Colonic mucosa (tissue), 4 donors: ENCODE measurements around the gene TMEM150B. TPM values are rescaled to one million over a fixed set of nuclear protein-coding genes. Genes with fewer than 3 reads are reported as not detected.

Experiments
- DNase-seq: peaks from one replicate; pipeline ENCODE4 v3.0.0-alpha.2; 2020
- H3K27ac ChIP-seq: fragments of 200-600 bp; one replicate; pipeline ENCODE4 v1.8.0; 2021
- H3K27me3 ChIP-seq: fragments of 200-600 bp; one replicate; pipeline ENCODE4 v1.8.0; 2021
- H3K36me3 ChIP-seq: fragments of 200-600 bp; one replicate; pipeline ENCODE4 v1.8.0; 2021
- H3K4me1 ChIP-seq: fragments of 200-600 bp; one replicate; pipeline ENCODE4 v1.8.0; 2021; ENCODE audit warnings: mild to moderate bottlenecking
- H3K4me3 ChIP-seq: fragments of 200-600 bp; one replicate; pipeline ENCODE4 v1.8.0; 2021
- H3K9ac ChIP-seq, 2 donors: one replicate each; pipeline ENCODE4 v1.7.0; 2013; ENCODE audit warnings: control low read depth in 2 of 2, low read depth in 2 of 2, low read length in 2 of 2
- H3K9me3 ChIP-seq: fragments of 200-600 bp; one replicate; pipeline ENCODE4 v1.8.0; 2021
- intact Hi-C: fragments of 100-400 bp; cut with DNase I; formaldehyde crosslinking; loops from one replicate; pipeline ENCODE4 v1.14.1; 2022
- total RNA-seq, 2 donors: library from RNA; stranded (reverse); fragmentation: NEBNext Ultra II Directional in 1 of 2; extraction: Animal tissue kit (Norgen Biotek cat#: 25700) in 1 of 2; gene quantifications; one replicate each; pipeline ENCODE4 v1.2.1, GENCODE V29; 2021
- TF ChIP-seq, protein P1 (sequence below): fragments of 200-600 bp; IDR thresholded peaks from one replicate; pipeline ENCODE4 v1.8.0; 2022; ENCODE audit warnings: antibody characterized with exemption, mild to moderate bottlenecking
- donor health status: healthy.
- donor health status: DM: no; HTN: no; CAD: no.
- donor health status: DM: no; HTN: no; CAD: no.

Gene TMEM150B
- total RNA-seq, 2 donors from 2014 or later, result 9.7 to 47.2 TPM

DNA sequence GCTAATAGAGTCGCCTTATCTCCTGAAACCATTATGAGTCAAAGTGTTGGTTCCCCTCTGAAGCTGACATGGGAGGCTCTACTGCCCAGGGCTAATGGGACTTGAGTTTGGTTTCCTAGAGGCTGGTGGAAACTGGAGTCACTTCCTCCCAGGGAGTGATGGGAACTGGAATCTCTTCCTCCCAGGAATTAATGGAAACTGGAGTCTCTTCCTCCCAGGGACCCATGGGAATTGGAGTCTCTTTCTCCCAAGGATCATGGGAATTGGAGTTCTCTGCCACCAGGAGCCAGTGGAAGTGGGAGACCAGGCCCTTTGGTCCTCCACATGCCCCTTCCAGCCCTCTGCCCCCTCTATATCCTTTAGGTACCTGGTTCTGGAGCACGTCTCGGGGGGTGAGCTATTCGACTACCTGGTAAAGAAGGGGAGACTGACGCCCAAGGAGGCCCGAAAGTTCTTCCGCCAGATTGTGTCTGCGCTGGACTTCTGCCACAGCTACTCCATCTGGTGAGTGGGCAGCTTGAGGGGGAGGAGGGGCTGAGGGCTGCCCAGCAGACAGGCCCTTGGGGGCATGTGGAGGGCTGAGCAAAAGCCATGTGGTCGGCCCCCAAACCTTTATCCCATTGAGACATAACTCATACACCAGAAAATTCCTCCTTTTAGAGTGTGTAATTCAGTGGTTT lies 35.9 kb downstream of the TMEM150B start:
- Histone ChIP-seq H3K4me1 (no peaks in the 10 kb centered on the region), H3K27ac (no peak overlapping the region), H3K9ac (no peak overlapping the region), H3K36me3 (no peaks in the 10 kb centered on the region), H3K27me3 (no peaks in the 10 kb centered on the region), H3K9me3 (no peaks in the 10 kb centered on the region), H3K4me3 (no peak overlapping the region)
- DNase-seq, result no peak
- intact Hi-C loops, result no loop called here
- TF ChIP-seq, protein P1, sequence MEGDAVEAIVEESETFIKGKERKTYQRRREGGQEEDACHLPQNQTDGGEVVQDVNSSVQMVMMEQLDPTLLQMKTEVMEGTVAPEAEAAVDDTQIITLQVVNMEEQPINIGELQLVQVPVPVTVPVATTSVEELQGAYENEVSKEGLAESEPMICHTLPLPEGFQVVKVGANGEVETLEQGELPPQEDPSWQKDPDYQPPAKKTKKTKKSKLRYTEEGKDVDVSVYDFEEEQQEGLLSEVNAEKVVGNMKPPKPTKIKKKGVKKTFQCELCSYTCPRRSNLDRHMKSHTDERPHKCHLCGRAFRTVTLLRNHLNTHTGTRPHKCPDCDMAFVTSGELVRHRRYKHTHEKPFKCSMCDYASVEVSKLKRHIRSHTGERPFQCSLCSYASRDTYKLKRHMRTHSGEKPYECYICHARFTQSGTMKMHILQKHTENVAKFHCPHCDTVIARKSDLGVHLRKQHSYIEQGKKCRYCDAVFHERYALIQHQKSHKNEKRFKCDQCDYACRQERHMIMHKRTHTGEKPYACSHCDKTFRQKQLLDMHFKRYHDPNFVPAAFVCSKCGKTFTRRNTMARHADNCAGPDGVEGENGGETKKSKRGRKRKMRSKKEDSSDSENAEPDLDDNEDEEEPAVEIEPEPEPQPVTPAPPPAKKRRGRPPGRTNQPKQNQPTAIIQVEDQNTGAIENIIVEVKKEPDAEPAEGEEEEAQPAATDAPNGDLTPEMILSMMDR, result no peak

DNA sequence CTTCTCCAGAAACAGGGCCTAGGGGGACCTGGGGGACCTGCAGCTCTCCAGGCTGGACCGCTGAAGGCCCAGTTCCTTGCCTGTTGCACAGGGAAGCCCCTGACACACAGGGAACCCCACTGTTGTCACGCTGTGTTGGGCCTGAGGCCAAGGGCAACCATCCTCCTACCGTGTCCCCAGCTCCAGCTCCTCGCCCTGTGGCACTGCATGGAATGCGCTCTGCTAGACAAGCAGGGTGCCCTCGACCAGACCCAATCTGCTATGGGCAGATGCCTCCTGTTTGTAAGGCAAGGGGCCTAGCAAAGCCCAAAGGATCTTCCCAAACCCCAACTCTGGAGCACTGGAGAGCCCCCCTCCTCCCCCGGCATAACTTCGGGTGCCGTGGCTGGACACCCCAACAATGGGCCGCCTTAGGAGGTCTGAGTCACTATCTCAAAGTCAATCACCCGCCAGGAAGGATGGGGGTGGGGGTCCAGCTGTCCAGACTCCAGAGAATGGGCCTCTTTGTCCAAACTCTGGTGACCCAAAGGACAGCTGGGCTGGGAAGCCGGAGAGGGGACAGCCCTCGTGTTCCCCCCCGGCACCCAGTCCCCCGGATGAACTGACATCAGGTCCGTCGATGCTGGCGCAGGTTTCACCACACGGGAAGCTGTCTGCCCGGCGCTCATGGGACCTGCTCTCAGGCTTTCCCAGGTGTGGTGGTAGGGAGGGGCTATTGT lies 37.6 kb downstream of the TMEM150B start:
- Histone ChIP-seq H3K9ac (no peak overlapping the region), H3K4me3 (no peak overlapping the region), H3K27me3 (peaks cover 3% of the 10 kb centered on the region), H3K36me3 (no peaks in the 10 kb centered on the region), H3K4me1 (no peaks in the 10 kb centered on the region), H3K9me3 (no peaks in the 10 kb centered on the region), H3K27ac (no peak overlapping the region)
- TF ChIP-seq, protein P1, result no peak
- intact Hi-C loops, result no loop called here
- no peak for DNase-seq

DNA sequence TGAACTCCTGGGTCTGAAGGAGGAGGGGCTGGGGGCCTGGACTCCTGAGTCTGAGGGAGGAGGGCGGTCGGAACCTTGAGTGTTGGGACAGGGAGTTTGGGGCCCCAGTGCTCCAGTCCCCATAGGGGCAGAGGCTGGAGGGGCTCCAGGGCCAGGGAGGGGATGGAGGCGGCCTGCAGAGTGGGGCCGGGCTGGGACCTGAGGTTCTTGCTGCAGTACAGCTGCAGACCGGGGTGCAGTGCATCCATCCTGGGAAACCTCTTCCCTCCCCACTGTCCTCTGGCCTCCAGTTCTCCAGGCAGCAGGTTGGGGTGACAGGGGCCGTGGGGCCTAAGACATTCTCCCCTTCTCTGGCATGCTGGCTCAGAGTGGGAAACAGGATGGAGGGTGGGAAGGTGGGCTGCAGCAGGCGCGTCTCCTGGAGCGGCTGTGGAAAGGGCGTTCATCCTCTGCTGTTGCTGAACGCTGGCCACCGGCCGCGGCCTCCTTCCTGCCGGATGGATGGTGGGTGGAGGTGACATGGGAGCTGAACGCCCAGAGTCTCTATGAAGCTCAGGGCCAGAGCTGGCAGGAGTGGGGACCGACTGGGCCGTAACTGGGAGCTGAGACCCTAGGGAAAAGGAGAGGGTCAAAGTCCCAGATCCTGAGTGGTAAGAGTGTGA lies 39.8 kb downstream of the TMEM150B start:
- no peaks in the 10 kb centered on the region for H3K9me3 ChIP-seq
- H3K36me3 ChIP-seq, result no peaks in the 10 kb centered on the region
- intact Hi-C loops, result no loop called here
- H3K4me1 ChIP-seq, result no peaks in the 10 kb centered on the region
- peak overlapping the region in 1 of 2 donors; percentile 35 for H3K9ac ChIP-seq
- no peak overlapping the region for H3K4me3 ChIP-seq
- TF ChIP-seq, protein P1, result no peak
- DNase-seq, result no peak
- peaks cover 3% of the 10 kb centered on the region for H3K27me3 ChIP-seq
- H3K27ac ChIP-seq, result no peak overlapping the region

DNA sequence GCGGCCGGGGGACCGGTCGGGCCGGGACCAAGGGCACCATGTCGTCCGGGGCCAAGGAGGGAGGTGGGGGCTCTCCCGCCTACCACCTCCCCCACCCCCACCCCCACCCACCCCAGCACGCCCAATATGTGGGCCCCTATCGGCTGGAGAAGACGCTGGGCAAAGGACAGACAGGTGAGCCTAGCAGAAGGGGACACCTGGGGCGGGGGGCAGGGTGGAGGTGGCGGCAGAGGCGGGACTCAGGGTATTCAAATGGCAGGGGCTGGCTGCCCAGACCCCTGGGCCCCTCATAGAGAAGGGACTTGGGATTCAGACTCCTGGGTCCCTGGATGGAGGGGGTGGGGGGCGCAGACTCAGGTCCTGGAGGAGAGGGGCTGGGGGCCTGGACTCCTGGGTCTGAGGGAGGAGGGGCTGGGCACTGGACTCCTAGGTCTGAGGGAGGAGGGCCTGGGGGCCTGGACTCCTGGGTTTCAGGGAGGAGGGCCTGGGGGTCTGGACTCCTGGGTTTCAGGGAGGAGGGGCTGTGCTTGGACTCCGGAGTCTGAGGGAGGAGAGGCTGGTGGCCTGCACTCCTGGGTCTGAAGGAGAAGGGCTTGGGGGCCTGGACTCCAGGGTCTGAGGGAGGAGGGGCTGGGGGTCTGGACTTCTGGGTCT lies 40.6 kb downstream of the TMEM150B start:
- Histone ChIP-seq H3K27ac (no peak overlapping the region), H3K9ac (peak overlapping the region in 1 of 2 donors; percentile 35)
- TF ChIP-seq, protein P1, result no peak

More for the DNA sequence above, 40.6 kb downstream of the TMEM150B start:
- DNase-seq, result no peak
- Histone ChIP-seq H3K4me1 (no peaks in the 10 kb centered on the region), H3K4me3 (peak overlapping the region; percentile 13), H3K27me3 (peaks cover 3% of the 10 kb centered on the region), H3K9me3 (no peaks in the 10 kb centered on the region), H3K36me3 (no peaks in the 10 kb centered on the region)
- intact Hi-C loops, result no loop called here
